Measurements from ENCODE around the gene ROBO1. TPM values are rescaled to one million over a fixed set of nuclear protein-coding genes. Genes with fewer than 3 reads are reported as not detected.

ROBO1 gene
- total and polyA plus RNA-seq, 2 of the 8 experiments (the other 6 are each of a cell fraction or from before 2014, with no cell fraction given): 51.4 to 91.0 TPM

- no peak overlapping the region for H3K23ac ChIP-seq (ENCODE audit: insufficient read length)
- no peaks in the 10 kb centered on the region for H3K36me3 ChIP-seq (ENCODE audit: control insufficient read depth in 2 of 4, insufficient read depth in 4 of 4, low read length in 3 of 4)
- H3K27me3 ChIP-seq (replicated peaks in 1 of 4; ENCODE audit: control insufficient read depth in 3 of 4, extremely low read depth in 1 of 4, insufficient read depth in 3 of 4, low read length in 3 of 4): peaks cover 10 to 18% (median 13%) of the 10 kb centered on the region in 4 experiments
- H3K4ac ChIP-seq (replicated peaks; ENCODE audit: insufficient read length, low read depth, low read length): no peak overlapping the region
- no peak overlapping the region for H2BK12ac ChIP-seq (ENCODE audit: low read depth, low read length)
- H2BK15ac ChIP-seq (ENCODE audit: low read length): no peak overlapping the region
- H3K4me3 ChIP-seq (ENCODE audit: extremely low read depth in 1 of 4, insufficient read depth in 2 of 4, low read depth in 3 of 4, low read length in 4 of 4): no peak overlapping the region
- FAIRE-seq (no peak), DNase-seq (ENCODE audit: low read depth in 1 of 2, low spot score in 2 of 2) (no peak)
- H3K79me1 ChIP-seq (ENCODE audit: low read depth, low read length): no peaks in the 10 kb centered on the region
- ChIA-PET CTCF (ENCODE audit: partially characterized antibody) (no interaction called here), POLR2A (ENCODE audit: partially characterized antibody) (no interaction called here)
- 95% methylated on average over 1 of the region's 1 CpG; no CpG with 5 or more reads in 1 of the 2 experiments for WGBS, 2 experiments (ENCODE audit: extremely low coverage in 1 of 2, insufficient coverage in 1 of 2, insufficient read length in 1 of 2, insufficient replicate concordance in 2 of 2, low coverage in 1 of 2, low lambda C conversion rate in 2 of 2, missing lambda C conversion rate in 1 of 2)
- no peaks in the 10 kb centered on the region for H4K20me1 ChIP-seq (replicated peaks in 1 of 2; ENCODE audit: control insufficient read depth in 1 of 2, insufficient read depth in 2 of 2, low read length in 2 of 2)
- peaks cover 5% of the 10 kb centered on the region; the same call in 1 of the 2 replicates for H3K23me2 ChIP-seq (ENCODE audit: low read depth, low read length)
- H2AK5ac ChIP-seq (ENCODE audit: low read depth, low read length): no peak overlapping the region
- H3K18ac ChIP-seq (ENCODE audit: extremely low read depth, low read length): no peak overlapping the region
- H3K27ac ChIP-seq (ENCODE audit: low read depth, low read length): no peak overlapping the region
- no peaks in the 10 kb centered on the region for H3K79me2 ChIP-seq (ENCODE audit: control insufficient read depth in 1 of 2, insufficient read depth in 2 of 2, low read length in 2 of 2)
- H3K4me2 ChIP-seq (ENCODE audit: insufficient read depth in 1 of 2, low read depth in 2 of 2, low read length in 2 of 2): no peak overlapping the region
- no peak overlapping the region for H3K9ac ChIP-seq (replicated peaks in 1 of 4; ENCODE audit: extremely low read depth in 1 of 4, low read depth in 3 of 4, low read length in 3 of 4)
- H3K14ac ChIP-seq (ENCODE audit: insufficient read length): no peak overlapping the region
- H2AFZ ChIP-seq (ENCODE audit: low read length): no peak overlapping the region
- no peak overlapping the region for H4K91ac ChIP-seq (replicated peaks; ENCODE audit: insufficient read length, low read length)
- no peak overlapping the region for H3K56ac ChIP-seq (replicated peaks; ENCODE audit: insufficient read length, low read depth, low read length)
- TF ChIP-seq TEAD4 (IDR thresholded peaks at IDR 0.05; ENCODE audit: low read depth, low read length) (no peak), CEBPB (IDR thresholded peaks at IDR 0.05; ENCODE audit: low read depth, low read length) (no peak), SRF (IDR thresholded peaks at IDR 0.05; ENCODE audit: low read depth, low read length) (no peak), RBBP5 (IDR thresholded peaks at IDR 0.05; ENCODE audit: borderline replicate concordance, low read depth, low read length) (no peak), JUN (IDR thresholded peaks at IDR 0.05; ENCODE audit: low read depth, low read length) (no peak), USF2 (IDR thresholded peaks at IDR 0.05; ENCODE audit: low read length) (no peak), ATF3 (IDR thresholded peaks at IDR 0.05; ENCODE audit: insufficient read depth, low read depth, low read length) (no peak), RXRA (IDR thresholded peaks at IDR 0.05; ENCODE audit: insufficient read depth, low read depth, low read length) (no peak), CBX5 (IDR thresholded peaks at IDR 0.05; ENCODE audit: low read depth, low read length) (no peak)
- no peak overlapping the region for H2BK120ac ChIP-seq (replicated peaks; ENCODE audit: low read depth, low read length)
- no peak overlapping the region for H2BK20ac ChIP-seq (ENCODE audit: low read length)
- H2BK5ac ChIP-seq (ENCODE audit: low read depth, low read length): no peak overlapping the region
- H3K4me1 ChIP-seq (replicated peaks in 1 of 4; ENCODE audit: control insufficient read depth in 3 of 4, insufficient read depth in 4 of 4, low read length in 3 of 4): peaks cover 0 to 5% (median 1%) of the 10 kb centered on the region in 4 experiments; a peak in 3 of 7 replicates
- H4K8ac ChIP-seq (ENCODE audit: extremely low read depth, insufficient read depth, low read length): no peak overlapping the region
- no peak overlapping the region for H4K5ac ChIP-seq (ENCODE audit: insufficient read length, low read depth, low read length)
- no peaks in the 10 kb centered on the region for H3K9me3 ChIP-seq (ENCODE audit: insufficient read depth in 2 of 2, low read depth in 1 of 2, low read length in 1 of 2)
Observed at GRCh38 chr3:79761441-79761840, 6.4 kb downstream of the ROBO1 start.
